HS-5 (cell line): Measurements from ENCODE around the gene IRAK1BP1.
A peak's percentile ranks its signal among the peaks of the same experiment; 100 is the strongest.
"Not testable (repeated sequence)": the region's sequence is repeated elsewhere in the genome, so short reads cannot be mapped to it uniquely, and the experiment has no call there.

Experiments used
- DNase-seq: peaks from one replicate; pipeline ENCODE4 v3.0.0-alpha.2; 2012; ENCODE audit warnings: low read depth

The IRAK1BP1 gene, protein sequence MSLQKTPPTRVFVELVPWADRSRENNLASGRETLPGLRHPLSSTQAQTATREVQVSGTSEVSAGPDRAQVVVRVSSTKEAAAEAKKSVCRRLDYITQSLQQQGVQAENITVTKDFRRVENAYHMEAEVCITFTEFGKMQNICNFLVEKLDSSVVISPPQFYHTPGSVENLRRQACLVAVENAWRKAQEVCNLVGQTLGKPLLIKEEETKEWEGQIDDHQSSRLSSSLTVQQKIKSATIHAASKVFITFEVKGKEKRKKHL

DNA sequence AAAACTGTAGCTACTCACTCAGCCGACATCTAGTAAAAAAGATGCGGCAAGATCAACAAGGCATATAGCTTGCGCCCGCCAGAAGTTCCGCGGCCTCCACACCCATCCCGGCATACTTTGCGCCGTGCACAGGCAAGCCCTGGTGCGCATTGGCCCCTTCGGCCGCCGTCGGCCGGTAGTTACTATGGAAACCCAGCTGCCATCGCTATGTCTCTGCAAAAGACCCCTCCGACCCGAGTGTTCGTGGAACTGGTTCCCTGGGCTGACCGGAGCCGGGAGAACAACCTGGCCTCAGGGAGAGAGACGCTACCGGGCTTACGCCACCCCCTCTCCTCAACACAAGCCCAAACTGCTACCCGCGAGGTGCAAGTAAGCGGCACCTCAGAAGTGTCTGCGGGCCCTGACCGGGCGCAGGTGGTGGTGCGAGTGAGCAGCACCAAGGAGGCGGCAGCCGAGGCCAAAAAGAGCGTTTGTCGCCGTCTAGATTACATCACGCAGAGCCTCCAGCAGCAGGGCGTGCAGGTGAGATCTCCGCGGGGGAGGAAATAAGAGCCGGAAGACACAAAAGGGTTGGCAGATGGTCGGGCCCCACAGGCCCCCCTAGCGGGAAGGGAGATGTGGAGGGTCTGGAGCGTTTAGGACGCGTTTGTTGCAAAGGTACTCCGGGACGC is at the start of gene IRAK1BP1:
IRAK1BP1 (plus strand) TSS at position 182 of the 671 bp plus-strand sequence; CDS start at position 208, 26 bp downstream.
- DNase-seq: peak; percentile 49

DNA sequence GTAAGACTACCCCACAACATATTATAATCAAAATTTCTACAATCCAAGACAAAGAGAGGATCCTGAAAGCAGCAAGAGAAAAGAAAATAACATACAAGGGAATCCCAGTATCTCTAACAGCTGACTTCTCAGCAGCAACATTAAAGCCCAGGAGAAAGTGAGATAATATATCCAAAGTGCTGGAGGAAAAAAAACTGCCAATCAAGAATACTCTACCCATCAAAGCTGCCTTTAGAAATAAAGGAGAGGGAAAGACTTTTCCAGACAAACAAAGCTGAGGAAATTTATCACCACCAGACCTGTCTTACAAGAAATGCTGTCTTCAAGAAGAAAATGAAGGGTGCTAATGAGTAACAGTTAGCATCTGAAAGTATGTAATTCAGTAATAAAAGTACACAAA is 43.3 kb upstream of the IRAK1BP1 start:
- DNase-seq: no peak

DNA sequence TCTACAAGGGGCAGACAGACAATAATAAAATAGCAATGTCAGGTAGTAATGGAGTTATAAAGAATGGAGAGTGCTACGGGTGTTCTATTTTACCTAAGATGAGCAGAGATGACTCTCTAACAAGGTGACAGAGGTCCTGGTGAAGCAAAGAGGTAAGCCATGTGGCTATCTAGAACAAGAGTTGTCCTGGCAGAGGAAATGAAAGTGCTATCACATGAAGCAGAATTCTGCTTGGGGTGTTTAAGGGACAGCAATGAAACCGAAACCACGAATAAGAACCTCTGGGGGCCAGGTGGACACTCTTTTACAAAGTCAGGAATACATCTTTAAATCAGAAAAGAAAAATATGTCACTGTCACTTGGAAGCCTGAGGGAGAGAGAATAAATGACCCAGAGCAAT is 37.9 kb upstream of the IRAK1BP1 start:
- no peak for DNase-seq

DNA sequence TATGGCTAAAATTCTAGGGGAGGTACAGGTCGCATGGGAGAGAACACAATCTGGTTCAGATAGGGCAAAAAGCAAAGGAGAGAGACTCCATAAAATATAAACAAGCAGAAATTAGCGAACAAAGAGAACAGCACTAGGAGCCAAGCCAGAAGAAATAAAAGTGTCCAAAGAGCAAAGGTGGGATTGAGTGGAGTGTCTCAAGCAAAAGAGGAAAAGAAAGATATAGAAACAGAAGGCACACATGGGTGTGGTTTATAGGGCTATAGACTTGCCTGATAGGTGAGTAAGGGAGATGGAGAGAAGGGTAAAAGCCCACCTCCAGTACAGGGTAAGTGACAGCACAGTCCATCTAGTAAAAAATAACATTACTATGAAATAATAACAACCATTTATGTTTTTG is 36.5 kb upstream of the IRAK1BP1 start:
- DNase-seq: no peak

DNA sequence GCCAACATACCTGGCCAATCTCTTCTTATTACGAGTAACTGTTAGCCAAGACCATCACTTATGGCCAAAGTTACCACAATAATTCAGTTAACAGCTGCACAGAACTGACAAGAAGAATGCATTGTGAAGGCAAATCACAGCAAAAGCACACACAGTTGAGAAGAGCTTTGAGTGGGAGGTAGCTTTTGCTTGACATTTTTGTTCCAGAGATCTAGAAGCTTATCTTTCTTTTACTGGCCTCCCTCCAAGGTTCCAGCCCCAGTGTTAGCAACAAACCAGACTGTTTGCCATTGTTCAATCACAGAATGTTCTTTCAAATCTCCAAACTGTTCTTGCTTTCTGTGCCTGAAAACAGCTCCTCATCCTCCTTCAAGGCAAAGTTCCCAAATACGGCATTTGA is 35.9 kb upstream of the IRAK1BP1 start:
- no peak for DNase-seq

DNA sequence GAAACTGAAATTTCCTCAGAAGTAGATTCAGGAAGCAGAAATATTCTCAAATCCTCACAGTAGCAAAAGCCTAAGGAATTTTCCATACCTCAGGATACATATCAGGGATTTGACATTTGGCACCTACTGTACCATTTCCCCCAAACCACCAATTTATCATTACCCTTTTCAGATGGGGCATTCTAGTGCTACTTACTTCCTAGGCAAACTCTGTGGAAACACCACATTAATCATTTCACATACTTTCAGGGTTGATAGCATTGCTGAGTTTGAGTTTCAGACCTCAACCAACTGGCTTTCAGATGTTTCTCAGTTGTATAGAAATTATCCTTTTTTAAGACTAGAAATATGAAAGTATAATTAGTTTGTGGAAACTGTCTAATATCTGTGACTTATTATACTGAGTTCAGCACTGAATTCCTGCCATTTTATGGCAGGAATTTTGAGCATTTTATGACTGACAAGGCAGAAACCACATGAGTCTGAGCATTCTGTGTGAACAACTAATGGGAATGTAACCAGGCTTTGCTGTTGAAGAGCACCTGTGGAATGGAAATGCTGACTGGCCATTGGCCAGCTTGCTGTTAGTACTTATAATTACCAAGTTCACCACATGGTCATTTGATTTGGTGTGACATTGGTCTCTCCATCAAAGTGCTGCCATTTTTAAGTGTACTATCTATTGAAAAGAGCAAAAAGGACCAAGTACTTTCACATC is 35.1 kb upstream of the IRAK1BP1 start:
- DNase-seq: no peak

DNA sequence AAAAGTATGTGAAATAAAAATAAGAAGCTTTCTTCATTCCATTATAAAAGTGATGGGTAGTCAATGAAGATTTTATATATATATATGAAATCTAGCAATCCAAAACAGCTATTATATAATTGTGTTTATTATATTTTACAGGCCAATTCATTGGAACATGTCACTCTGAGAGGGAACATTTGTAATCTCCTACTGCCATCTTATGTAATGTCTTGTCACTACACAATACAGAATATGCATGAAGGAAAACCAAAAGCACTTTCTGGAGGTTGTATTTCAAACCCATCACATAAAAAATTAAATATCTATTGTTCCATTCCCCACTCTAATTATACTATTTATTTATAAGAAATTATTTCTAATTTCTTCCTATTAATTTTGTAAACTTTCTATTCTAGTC is 31.5 kb upstream of the IRAK1BP1 start:
- DNase-seq: no peak

DNA sequence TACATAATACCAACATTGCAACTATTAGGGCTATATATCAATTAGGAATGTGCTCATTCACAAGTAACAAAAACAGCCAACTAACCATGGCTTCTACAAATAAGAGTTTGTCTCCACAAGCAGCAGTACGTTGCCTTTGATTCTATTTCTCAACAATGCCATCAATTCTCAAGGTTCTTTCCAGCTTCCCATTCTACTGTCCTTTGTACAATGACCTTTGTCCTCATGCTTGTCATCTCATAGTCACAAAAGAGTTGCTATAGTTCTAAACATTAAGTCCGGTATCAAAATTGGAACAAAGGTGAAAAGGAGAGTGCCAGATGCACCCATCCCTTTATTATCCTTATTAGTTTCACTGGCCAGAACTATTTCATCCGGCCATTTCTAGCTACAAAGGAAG is 30.8 kb upstream of the IRAK1BP1 start:
- no peak for DNase-seq

DNA sequence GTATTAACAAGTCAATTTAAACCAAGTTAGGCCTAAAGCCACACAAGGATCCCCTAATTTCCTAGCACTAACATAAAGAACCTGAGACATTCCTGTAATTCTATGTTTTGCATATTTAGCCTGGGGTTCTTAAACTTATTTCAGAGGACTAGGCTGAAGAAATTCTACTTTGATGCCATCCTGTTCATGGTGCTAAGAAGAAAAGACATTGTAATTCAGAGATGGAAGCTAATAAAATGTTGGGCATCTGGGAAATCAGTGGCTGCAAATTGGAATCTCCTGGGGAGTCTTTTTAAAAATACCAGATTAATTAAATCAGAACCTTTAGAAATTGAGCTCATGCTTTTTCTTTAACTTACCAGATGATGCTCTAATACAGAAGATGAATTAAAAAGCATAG is 26.2 kb upstream of the IRAK1BP1 start:
- DNase-seq: no peak

DNA sequence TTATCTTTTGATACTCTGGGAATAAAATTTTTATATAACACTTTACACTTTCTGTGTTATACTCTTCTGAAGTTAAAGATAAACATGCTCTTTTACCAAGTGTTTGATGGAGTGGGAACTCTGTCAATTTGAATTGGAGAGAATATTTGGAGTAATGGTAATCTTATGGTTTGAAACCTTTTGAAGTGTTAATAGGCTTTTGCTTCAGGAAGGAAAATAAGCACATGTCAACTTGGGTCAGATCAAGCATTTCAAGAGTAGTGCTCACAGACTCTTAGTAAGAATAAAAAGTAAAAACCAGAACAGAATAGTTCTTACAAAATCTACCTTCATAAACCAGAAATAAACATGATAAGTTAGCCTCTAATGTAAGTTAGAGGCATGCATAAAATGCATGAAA is 24.4 kb upstream of the IRAK1BP1 start:
- no peak for DNase-seq

DNA sequence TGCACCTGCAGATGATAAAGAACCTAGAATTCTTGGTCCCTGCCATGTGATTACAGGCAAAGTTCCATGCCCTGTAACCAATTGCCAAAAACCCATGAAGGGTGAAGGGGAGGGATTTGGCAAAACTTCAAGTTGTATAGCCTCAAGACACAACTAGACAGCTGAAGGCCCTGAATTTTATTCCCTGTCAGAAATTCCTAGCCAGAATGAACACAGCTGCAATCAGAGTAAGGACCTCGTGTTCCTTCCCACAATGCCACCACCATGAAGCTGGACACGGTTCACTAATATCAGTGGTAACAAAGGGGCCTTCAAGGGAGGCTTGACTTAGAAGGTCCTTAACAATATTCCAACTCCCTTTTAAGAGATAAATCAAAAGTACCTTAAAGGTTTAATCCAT is 22.5 kb upstream of the IRAK1BP1 start:
- no peak for DNase-seq

DNA sequence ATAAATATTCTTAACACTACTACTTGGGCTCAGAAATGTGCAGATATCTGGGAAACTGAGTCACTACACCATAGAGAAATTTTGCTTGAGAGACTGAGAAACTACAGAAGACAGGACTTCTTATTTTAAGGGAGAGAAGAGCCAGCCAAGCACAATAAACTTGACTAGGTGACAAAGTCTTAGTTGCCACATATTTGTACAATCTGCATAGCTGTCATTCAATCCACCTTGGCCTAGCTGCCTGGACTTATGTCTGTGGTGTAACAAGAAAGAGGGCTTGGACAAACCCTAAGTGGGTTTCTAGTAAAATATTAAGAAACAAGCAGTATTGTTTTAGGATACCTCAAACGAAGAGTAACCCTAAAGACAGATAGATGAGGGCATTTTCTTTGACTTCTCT is 21.8 kb upstream of the IRAK1BP1 start:
- DNase-seq: no peak

DNA sequence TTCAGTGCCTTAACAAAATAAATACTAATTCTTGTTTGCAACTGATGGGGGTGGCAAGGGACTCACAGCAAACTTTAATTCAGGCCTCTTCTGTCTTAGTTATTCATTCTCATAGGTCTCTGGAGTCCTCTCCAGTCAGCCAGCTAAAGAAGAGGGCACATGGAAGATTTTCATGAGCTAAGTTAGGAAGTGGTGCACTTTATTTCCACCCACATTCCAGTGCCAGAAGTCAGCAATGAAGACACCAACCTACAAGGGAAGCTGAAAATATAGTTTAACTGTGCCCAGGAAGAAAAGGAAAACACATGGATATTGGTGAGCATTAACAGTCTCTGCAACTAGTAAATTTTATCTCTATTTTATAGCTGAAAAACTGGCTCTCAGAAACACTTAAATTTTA is 16.7 kb upstream of the IRAK1BP1 start:
- DNase-seq: no peak

DNA sequence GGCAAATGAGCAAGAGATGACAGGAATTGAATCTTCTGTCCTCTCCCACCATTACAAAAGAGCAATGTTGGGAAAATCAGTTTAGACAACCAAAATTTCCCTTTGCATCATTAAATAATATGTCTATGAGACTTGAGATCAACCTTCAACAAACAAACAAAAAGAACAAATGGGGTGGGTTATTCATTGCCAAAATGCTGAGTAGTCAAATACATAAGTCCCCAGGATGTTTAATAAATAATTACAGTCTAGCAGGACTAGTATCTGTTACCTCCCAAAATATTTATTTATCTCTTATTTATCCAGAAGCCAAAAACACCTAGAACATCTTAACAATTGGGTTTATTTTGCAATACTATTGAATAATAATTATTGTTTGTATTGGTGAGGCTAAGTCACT is 16.2 kb upstream of the IRAK1BP1 start:
- no peak for DNase-seq

DNA sequence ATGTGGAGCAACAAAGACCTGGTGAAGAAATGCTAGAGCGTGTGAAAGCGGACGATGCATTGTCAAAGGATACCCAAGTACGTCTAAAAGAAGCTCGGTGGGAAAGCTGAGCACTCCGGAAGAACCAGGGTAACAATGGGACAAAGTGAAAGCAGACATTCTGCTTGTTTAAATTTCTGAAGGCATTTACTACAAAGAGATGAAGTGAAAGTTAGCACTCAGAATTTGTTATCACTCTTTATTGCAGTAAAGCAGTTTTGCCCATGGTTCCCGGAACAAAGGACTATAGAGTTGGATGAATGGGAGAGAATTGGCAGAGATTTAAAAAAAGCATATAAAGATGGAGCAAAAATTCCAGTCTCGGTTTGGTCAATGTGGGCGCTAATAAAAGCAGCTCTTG is 12.8 kb upstream of the IRAK1BP1 start:
- no peak for DNase-seq

DNA sequence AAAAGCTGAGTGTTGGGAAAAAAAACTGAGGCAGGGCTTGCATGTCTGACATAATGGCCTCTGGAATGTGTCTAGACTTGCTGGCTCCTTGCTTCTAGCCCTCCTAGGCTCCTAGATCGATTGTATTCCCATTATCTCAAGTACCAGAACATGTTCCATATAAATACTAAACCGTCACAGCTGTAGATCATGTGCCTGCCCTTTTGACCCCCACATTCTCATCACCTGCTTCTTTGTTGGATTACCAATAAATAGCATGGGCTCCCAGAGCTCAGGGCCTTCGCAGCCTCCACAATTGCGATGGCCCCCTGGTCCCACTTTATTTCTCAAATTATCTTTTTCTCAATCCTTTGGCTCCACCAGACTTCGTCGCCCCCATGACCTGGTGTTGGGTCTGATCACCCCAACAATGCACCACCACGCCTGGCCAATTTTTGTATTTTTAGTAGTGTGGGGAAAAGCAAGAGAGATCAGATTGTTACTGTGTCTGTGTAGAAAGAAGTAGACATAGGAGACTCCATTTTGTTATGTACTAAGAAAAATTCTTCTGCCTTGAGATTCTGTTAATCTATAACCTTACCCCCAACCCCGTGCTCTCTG is 8.9 kb upstream of the IRAK1BP1 start:
- DNase-seq: not testable (repeated sequence)

DNA sequence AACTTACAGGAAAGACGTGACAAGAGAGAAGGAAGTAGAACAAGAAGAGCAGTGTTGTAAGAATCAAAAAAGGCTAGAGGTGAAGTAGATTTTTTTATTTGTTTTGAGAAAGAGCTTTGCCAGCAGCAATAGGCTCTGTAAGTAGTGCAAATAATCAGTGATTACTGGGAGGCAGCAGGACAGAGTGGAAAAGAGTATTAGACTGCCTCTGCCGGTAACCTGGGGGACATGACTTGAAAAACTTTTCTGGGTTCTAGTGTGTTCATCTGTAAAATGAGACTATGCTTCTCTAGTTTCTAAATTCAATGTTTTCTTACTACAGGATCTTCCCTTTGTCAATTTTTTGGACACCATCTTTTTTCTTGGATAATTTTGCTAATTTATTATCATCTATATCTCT is 5.8 kb upstream of the IRAK1BP1 start:
- DNase-seq: no peak

DNA sequence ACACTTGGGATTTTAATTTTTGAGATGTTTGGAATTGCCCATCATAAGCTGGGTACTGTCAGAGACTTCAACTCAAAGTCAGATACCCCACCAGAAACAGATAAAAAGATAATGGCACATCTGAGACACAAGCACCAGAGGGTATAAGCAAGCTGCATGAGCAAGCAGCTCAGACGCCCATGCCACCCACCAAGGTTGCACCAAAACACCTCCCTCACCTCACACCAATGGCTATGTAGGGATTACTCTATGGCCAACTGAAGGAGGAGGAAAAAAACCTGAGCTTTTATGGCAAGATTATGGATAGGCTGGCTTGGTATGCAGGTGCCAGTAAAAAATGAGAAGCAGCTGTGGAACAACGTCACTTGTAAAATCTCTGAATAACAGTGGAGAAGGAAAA is 3.8 kb upstream of the IRAK1BP1 start:
- no peak for DNase-seq

DNA sequence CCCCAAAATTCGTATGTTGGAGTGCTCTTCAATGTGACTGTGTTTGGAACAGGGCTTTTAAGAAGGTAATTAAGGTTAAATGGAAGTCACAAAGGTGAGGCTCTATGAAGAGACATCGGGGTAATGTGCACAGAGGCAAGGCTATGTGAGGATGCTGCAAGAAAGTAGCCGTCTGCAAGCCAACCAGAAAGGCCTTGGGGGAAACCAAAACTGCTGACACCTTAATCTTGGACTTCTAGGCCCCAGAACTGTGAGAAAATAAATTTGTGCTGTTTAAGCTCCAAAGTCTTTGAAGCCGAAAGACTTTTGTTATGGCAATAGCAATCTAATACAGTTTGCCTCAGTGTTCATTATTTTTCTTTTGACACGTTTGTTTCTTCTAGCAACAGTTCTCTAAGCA is 2.4 kb upstream of the IRAK1BP1 start:
- no peak for DNase-seq

DNA sequence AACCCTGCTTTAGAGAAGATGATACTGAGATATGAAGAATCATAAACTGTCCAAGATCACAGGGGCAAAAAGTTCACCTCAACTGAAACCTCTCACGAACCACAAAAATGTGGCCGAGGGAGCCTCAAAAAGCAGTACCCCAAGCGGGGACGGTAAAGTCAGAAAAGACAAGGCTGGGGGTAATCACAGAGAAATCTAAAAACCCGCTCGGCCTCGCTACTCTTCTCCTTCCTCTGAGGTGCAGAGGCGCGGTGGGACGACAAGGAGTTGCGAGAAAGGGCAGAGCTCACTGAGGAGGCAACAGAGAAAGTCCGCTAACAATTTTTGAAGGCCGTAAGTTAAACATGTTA is 356 bp upstream of the IRAK1BP1 start:
- no peak for DNase-seq

DNA sequence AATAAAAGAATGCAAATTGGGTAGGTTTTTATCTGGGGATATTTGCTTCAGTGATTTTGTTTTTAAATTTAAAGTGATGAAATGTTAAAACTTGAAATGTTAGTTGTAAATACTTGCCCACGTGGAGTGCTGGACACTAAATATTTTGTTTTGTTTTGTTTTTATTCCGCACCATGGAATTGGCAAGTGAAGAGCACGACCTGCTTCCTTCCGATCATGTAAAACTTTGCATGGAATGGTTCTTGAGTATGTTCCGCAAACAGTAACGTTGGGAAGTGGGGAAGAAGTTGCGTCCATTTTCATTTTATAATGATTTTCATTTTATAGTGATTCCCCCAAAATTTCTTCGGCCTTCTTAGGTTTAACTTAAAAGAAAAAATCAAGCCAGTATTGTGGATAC is 765 bp downstream of the IRAK1BP1 start:
- no peak for DNase-seq

DNA sequence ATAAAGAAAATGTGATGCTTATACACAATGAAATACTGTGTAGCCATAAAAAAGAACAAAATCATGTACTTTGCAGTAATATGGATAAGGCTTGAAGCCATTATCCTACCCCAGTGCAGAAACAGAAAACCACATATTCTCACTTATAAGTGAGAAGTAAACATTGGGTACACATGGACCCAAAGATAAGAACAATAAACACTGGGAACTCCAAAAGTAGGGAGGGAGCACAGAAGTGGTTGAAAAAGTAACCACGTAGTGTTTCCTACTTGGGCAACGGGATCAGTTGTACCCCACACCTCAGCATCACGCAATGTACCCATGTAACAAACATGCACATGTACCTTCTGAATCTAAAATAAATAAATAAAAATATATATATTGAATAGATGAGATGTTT is 8.2 kb downstream of the IRAK1BP1 start:
- DNase-seq: no peak

DNA sequence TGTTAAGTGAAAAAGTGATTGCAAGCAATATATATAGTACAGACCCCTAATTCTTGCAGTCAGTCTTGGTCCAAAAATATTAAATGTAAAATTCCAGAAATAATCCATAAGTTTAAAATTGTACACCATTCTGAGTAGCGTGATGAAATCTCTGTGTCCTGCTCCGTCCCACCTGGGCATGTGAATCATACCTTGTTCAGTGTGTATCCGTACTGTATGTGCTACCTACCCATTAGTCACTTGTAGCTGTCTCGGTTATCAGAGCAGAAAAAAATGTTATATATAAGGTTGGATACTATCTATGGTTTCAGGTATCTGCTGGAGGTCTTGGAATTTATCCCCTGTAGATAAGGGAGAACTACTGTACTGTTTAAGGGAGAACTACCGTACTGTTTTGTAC is 16.3 kb downstream of the IRAK1BP1 start:
- DNase-seq: no peak
